HG03469 (cell line): ENCODE results near the gene ANO6.
"Not testable (repeated sequence)": the region's sequence is repeated elsewhere in the genome, so short reads cannot be mapped to it uniquely, and the experiment has no call there.

Experiments used
- ATAC-seq: cut with Tn5 transposase; IDR thresholded peaks from one replicate; pipeline ENCODE4 v1.9.1; 2021; ENCODE audit warnings: mild to moderate bottlenecking, moderate library complexity, moderate number of reproducible peaks; ENCODE audit not compliant: unreplicated experiment

The ANO6 gene

DNA sequence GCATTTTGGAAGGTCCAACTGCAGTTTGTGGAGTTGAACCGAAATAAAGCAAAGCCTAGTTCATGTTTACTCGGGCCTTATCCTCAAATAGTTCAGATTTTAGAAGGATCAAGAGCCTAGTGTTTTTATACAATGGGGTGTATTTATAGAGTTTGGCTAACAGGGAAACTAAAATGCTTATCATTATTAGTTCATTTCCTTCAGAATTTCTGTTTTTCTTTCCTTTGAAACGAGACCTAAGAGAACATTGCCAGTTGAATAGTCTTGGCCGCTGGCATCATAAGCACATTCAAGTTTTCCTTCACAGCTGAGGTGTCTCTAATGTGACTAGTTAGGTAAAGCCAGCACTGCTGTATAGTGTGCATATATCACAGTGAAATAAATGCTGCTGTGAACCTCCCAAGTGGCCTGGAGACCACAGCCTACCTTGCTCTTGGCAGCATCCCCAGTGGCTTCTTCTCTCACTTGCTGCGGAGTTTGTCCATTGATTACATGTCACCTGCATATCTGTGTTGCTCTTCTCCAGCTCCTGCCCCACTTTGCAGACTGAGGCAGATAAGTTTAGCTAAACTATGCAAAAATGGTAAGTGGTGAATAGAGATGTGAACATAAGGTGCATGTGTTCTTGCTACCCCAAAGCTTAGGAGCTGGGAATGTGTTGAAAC, 88.8 kb downstream of the ANO6 start:
- ATAC-seq: no peak

- no peak for ATAC-seq
Measured at GRCh38 chr12:45305907-45306306, 90.0 kb downstream of the ANO6 start.

DNA sequence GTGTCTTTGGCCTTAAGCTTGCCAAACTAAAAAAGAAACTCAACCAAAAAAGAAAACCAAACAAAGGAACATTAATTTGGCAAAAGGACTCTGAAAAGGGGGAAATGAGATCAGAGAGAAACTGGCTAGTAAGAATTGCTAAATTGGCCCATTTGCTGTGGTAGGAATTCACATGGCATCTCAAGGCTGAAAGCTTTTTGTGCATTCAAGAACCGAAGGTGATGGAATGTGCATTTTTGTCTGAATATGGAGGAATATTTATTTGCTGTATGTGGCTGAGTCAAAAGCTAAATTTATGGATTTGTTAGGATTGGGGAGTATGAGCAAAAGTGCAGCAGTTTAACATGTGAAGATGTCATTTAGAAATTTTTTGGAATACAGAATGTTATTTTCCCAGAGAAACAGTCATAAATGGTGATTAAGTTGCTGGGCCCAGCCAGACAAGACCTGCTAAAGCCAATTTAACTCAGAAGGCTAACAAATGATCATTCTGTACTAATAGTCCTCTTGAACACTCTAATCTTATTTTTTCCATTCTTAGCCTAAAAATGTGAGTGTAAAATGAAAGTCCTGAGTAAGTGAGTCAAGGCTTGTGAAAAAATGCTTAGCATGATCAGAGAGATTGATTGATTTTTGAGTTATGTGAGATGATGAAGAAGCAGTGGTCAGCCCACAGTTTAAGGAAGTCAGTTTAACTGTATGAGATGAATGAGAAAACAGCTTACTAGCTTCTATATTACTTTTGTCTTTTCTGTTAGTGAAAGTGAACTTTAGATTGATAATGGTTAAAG, 94.1 kb downstream of the ANO6 start:
- ATAC-seq: no peak

DNA sequence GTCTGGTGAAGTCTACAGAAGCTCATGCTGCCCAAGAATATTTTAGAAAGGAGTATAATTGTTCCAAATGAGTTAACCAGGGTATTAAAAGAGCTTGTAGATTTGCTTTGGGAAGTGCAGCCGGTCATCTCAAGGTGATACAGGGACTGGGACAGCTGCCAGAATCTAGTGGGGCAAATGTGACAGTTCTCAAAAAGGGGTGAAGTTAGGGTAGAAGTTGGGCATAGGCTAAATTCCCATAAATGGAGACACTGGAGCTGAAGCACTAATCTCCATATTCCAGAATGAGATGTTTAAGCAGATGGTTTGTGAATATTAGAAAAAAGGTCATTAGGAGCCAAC, 94.7 kb downstream of the ANO6 start:
- no peak for ATAC-seq

DNA sequence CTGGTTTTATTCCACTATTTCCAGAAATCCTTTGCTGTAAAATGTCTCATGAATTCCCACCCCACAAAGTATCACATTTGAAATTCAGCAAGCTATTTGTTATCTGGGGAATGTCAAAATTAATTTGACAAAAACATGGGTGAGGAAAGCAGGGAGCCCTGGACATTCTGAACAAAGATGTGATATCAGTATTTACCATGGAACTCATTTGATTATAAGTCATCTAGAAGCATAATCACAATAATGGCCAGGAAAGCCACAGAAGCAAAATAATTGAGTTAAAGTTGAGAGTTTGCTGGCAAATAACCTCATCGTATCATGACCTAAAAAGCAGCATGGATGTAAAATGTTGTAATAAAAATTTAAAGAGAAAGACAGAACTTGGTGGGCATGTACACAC, 96.1 kb downstream of the ANO6 start:
- ATAC-seq: no peak

DNA sequence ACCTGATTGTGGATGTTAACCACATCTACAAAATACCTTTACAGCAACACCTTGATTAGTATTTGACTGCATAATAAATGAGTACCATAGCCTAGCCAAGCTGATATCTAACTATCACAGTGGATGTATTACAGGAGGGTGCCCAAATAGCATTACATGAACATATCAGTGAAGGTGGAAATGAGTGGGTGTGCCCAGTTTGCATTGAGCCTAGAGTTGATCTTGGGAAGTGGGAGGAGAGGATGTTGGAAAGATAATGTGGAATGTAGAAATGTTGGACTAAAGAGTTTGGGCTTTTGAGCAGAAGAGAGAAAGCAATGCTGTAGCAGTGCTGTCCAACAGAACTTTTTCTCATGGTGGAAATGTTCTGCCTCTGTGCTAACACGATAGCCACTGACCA, 98.9 kb downstream of the ANO6 start:
- no peak for ATAC-seq

DNA sequence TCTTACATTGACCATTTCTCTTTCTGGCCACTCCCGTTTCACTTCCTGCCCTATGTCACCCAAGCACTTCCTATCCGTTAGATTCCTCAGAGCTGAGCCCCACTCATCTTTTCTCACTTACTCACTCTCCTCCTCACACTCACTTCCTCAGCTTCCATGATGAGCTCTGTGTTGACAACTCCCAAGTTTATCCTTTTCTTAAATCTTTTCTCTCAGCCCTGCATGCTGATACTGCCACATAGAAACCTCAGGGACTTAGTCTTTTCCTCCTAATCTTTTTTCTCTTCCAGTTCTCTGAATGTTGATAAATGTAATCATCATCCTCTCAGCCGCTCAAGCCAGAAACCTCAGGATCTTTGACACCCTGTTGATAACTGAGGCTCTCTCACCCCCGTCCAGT, 99.6 kb downstream of the ANO6 start:
- no peak for ATAC-seq

DNA sequence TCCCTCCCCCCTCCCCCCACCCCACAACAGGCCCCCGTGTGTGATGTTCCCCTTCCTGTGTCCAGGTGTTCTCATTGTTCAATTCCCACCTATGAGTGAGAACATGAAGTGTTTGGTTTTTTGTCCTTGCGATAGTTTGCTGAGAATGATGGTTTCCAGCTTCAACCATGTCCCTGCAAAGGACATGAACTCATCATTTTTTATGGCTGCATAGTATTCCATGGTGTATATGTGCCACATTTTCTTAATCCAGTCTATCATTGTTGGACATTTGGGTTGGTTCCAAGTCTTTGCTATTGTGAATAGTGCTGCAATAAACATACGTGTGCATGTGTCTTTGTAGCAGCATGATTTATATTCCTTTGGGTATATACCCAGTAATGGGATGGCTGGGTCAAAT, 101.4 kb downstream of the ANO6 start:
- ATAC-seq: not testable (repeated sequence)

DNA sequence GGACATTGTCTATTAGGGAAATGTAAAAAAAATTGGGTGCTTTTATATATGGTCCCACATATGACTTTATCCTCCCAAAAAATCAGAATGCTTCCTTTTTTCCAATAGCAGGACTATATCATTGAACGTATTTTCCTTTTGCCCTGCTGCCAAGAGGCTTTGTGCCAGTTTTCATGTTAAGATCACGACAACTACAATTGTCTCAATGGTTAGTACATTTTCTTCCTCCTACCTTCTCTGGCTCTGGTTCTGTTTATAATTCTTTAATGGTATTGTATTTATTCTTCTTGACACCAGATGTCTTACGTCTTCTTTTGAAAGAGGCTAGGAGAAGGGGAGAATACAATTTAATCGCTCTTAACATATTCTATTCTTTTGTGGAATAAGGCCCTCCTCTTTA, 106.9 kb downstream of the ANO6 start:
- no peak for ATAC-seq

DNA sequence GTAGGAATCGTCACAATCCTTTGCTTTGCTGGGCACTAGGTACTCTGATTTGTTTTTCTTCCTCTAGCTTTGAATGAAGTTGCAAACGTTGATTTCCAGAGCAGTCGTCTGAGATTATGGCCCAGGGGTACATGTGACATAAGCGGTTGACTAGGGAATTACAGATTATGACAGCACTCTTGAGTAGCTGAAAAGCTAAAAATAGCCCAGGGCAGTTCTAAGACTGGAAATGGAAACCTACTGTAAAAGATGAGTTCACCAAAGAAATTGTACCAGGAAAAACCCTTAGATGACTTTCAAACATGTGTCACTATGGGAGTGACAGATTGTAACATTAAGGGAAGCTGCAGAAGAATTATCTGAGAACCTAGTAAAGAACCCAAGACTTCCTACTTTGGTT, 108.5 kb downstream of the ANO6 start:
- no peak for ATAC-seq

DNA sequence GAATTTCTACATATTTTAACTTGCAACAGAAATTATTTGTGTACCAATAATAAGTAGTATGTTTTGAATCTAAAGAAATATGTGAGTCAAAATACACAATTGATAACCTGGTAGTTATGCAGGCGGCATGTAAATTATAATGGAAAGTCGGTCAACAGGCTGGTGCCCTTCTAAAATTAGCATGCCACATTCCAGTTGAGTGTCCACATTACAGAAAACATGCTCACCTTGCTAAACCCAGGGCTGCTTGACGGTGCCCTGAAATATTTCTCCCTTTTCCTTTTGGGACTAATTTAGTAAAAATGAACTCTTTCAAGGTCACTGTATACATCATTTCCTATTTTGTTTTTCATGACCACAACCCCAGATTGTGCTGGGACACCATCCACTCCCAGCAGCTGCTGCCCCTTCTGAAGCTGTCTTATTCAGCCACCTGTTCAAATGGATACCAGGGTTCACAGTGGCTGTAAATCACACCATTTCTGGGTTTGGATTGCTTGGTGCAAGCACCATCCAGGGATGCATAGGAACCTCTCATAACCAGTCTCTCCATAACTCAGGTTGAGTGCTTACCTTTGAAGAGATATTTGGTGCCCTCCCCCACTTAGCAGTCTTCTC, 110.6 kb downstream of the ANO6 start:
- ATAC-seq: no peak

- no peak for ATAC-seq
Measured at GRCh38 chr12:45327823-45328383, 112.0 kb downstream of the ANO6 start.

DNA sequence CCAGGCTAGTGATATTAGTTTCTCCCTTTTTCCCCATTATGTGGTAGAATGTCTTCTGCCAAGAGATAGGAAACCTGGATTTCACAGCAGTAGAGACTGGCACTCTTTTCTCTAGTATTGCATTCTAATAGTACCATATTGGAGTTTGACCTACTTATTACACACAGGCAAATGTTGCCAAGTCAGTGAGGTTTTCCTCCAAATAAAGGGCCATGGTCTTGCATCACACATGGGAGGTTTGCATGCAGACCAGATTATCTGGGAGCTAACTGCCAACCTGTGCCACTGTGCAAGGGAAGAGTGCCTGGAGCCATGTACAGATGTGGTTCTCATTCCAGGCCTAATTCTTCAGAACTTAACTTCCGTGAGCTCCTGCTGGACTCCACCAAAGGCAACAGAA, 113.3 kb downstream of the ANO6 start:
- ATAC-seq: no peak

DNA sequence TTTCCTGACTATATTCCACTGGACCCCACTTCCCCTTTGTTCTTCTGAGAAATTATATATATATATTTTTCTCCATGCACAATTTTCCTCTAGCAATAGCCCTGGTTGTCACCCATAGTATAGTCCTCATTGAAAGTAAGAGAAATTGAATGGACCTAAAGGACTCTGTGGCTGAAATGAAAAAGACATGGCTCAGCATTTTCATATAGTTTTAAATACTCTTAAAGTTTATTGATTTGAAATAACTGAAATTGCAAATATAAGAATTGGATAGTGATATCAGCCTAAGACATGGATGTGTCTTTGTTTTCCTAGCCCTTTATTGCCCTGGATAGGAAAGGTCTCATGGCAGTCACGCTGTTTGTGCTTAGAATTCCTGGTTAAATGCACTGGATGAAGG, 113.8 kb downstream of the ANO6 start:
- no peak for ATAC-seq

DNA sequence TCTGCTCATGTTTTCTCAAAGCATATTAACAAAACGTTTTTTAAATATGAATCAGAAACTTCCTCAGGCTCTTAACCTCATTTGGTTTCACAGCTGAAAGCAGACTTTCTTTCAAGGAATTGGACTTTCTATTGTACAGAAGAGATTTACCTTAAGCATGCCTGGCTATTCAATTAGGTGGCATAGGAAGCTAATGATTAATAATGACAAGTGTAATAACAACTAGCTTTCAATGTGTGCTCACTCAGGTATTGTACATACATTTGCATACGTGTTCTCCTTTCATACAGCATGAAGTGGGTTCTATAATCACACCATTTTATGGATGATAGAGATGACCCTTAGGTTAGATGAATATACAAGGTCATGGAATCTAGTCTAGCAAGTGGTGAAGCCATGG, 115.7 kb downstream of the ANO6 start:
- peak; percentile 37 for ATAC-seq

DNA sequence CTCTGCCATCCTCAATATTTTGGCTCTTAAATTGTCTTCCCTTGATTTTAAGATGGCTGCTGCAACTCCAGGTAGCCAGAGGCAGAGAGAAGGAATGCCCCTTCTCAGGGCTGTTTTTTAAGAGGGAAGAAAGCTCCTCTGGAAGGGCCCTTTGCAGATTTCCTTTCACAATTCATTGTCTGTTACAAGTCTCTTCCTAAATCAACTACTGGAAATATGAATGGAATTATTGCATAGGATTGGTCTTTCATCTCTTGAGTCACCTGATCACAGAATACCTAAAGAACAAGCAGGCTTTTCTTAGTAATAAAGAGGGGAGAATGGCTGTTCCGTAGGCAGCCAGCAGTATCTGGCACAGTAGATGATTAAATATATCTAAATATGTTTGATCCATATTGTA, 118.5 kb downstream of the ANO6 start:
- no peak for ATAC-seq

DNA sequence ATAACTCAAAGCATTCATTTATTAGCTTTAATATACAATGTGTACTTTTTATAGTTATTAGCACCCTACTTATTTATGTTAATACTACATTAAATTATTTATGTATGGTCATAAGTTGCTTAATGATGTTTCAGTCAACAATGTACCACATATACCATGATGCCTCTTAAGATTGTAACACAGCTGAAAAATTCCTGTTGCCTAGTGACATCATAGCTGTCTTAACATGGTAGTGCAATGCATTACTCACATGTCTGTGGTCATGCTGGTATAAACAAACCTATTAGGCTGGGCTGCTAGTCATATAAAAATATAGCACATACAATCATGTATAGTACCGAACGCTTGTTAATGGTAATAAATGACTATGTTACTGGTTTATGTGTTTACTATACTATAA, 120.4 kb downstream of the ANO6 start:
- ATAC-seq: no peak

- ATAC-seq: no peak
Measured at GRCh38 chr12:45336762-45337596, 121.1 kb downstream of the ANO6 start.

- no peak for ATAC-seq
Measured at GRCh38 chr12:45337835-45338234, 121.9 kb downstream of the ANO6 start.

DNA sequence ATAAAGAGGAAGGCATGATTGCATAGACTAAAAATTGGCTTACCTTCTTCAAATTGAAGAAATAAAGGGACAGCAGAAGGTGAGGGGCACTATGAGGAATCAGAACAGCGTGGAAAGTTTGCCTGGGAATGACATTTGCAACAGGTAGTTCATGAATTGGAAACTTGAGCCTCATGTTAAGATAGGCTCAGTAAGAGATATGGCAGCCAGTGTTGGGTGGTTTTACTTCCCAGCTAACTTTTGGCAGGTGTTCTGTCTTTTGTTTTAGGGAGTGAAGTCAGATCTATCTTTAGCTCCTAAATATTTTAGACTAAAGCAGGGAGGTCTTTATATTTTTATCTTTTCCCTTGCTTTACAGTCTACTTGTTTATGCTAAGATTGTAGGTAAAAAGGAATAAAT, 122.4 kb downstream of the ANO6 start:
- ATAC-seq: no peak

DNA sequence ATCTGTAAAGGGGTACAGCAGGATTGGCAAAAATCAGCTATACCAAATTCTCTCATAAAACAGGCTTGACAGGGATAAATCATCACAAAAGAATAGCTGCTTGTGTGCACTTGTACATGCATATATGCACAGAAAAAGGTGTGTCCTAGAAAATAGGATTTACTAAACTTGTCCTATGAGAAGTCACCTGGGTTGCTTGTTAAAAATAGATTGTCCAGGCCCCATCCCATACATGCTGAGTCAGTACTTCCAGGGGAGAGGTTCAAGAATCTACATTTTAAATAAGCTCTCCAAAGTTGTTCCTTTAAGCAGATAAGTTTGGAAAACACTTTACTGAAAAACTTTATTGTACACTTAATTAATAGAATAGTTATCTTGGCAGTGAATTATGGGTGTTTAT, 123.1 kb downstream of the ANO6 start:
- no peak for ATAC-seq
